Measurements from ENCODE around the gene TEX30.

The TEX30 gene

DNA sequence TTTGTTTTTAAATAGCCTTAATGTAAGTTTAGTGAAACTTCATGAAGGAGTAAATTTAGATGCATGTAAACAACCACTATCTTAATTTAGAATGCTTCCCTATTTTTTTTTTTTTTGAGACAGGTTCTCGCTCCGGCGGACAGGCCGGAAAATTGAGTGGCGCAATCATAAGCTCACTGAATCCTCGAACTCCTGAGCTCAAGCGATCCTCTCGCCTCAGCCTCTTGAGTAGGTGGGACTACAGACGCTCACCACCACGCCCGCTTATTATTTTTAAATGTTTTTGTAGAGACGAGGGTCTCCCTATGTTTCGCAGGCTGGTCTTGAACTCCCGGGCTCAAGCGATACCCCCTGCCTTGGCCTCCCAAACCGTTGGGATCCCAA is 1.6 kb downstream of the TEX30 start:
- in situ Hi-C loops (cut with MboI; ENCODE audit: low sequenced_read_pairs) = loop anchor here (5.0 kb wide), 1 partner anchor 175 kb away; the partner anchor contains the start of gene TPP2
- Histone ChIP-seq H3K4me1 (peaks cover 20% of the 10 kb centered on the region), H3K4me3 (peak overlapping the region; percentile 78), H3K36me3 (replicated peaks) (peaks cover 3% of the 10 kb centered on the region; the same call in 1 of the 2 replicates), H3K27me3 (ENCODE audit: low read depth) (no peaks in the 10 kb centered on the region), H3K9me3 (no peaks in the 10 kb centered on the region)
- DNase-seq (ENCODE audit: low spot score in 2 of 2) = no peak

DNA sequence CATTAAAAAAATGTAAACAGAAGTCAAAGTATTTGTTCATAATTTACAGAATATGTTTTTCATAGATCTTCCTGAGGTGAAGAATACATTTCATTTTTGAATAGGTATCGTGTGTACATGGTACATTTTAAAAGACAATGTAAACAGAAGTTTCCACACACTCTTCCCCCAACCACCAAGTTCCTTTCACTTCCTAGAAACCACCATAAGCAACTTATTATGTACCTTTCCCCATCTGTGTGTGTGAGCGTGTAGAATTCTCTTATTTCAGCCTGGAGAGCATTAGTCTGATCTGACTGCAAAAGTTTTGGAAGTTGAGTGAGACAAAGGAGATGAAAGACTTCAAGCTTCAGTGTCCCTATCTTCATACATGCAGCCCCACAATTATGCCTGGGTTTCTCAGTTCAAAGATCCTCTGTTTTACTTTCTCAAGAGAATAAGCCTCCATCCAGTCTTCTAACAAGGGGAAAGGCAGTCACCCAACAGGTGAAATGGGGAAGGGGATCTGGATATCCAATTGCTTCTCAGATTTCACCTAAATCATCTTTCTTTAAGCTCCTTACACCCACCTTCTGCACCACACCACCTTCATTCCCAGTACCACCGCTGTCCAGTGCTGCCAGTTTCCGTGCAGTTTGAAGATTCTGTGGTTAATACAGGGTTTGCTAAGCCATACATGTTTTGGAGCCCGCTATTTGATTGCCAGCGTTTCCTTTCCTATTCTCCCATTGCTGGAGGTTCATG is 2.1 kb downstream of the TEX30 start:
- no peaks in the 10 kb centered on the region for H3K9me3 ChIP-seq
- H3K36me3 ChIP-seq (replicated peaks) = peaks cover 8% of the 10 kb centered on the region
- DNase-seq (ENCODE audit: low spot score in 2 of 2) = no peak
- peak overlapping the region; percentile 78 for H3K4me3 ChIP-seq
- H3K27me3 ChIP-seq (ENCODE audit: low read depth) = no peaks in the 10 kb centered on the region
- in situ Hi-C loops (cut with MboI; ENCODE audit: low sequenced_read_pairs) = loop anchor here (5.0 kb wide), 1 partner anchor 174 kb away; the partner anchor contains the start of gene TPP2
- H3K4me1 ChIP-seq = peaks cover 20% of the 10 kb centered on the region

DNA sequence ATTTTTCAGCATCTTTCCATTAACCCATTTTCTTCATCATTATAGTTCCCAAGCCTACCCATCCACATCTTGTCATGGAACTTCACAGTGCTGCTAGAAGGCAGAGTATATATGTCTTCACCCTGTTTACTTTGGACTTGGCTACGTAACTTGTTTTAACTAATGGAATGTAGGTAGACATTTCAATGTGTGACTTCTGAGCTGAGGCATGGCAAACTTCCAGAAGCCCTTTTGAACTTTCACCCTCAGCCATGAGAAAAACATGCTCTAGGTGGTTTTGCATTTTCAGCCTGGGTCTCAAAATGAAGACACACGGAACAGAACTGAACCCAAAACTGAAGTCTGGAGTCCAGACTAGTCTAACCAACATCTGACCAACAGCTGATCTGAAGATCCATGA is 3.2 kb downstream of the TEX30 start:
- no peak overlapping the region for H3K4me3 ChIP-seq
- no peaks in the 10 kb centered on the region for H3K9me3 ChIP-seq
- in situ Hi-C loops (cut with MboI; ENCODE audit: low sequenced_read_pairs) = loop anchor here (5.0 kb wide), 1 partner anchor 173 kb away; the partner anchor contains the start of gene TPP2
- H3K36me3 ChIP-seq (replicated peaks) = peaks cover 15% of the 10 kb centered on the region
- no peak for DNase-seq (ENCODE audit: low spot score in 2 of 2)
- H3K4me1 ChIP-seq = peaks cover 20% of the 10 kb centered on the region
- H3K27me3 ChIP-seq (ENCODE audit: low read depth) = no peaks in the 10 kb centered on the region

DNA sequence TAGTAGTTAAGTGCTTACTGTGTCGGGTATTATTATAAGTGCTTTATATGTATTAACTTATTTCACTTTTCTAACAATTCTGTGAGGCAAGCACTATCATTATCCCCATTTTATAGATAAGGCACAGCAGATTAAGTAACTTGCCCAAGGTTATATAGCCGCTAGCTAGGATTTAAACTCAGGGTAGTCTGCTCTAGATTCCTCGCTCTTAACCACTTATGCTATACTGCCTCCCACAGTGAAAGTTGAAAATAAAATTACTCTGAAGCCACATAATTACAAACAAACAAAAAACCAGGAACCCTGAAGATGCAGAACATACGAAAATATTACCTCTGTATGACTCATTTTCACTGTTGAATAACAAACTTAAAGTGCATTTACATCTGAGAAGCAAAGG is 3.9 kb downstream of the TEX30 start:
- peaks cover 20% of the 10 kb centered on the region for H3K4me1 ChIP-seq
- in situ Hi-C loops (cut with MboI; ENCODE audit: low sequenced_read_pairs) = loop anchor here (5.0 kb wide), 1 partner anchor 172 kb away; the partner anchor contains the start of gene TPP2
- no peaks in the 10 kb centered on the region for H3K9me3 ChIP-seq
- H3K4me3 ChIP-seq = no peak overlapping the region
- H3K27me3 ChIP-seq (ENCODE audit: low read depth) = no peaks in the 10 kb centered on the region
- peak in 1 of 2 experiments; percentile 10 for DNase-seq (ENCODE audit: low spot score in 2 of 2)
- H3K36me3 ChIP-seq (replicated peaks) = peaks cover 15% of the 10 kb centered on the region

DNA sequence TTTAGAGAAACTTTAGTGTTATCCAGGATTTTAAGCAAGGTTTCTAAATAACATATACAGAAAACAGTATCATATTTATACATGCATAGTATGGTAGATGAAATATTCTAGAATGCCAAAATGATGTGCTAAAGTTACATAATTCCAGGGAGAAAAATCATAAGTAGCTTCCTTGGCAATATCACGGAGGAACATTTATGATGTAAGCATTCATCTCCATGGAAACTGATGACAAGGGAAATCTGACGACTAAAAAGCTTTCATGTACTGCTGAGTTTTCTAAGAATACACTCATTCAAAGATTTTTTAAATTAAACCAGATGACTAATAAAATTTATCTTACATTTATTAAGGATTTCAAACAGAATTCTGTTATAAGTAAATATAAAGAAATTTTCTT is 4.7 kb downstream of the TEX30 start:
- peaks cover 17% of the 10 kb centered on the region for H3K4me1 ChIP-seq
- H3K36me3 ChIP-seq (replicated peaks) = peaks cover 15% of the 10 kb centered on the region
- DNase-seq (ENCODE audit: low spot score in 2 of 2) = no peak
- H3K27me3 ChIP-seq (ENCODE audit: low read depth) = no peaks in the 10 kb centered on the region
- in situ Hi-C loops (cut with MboI; ENCODE audit: low sequenced_read_pairs) = no loop called here
- no peaks in the 10 kb centered on the region for H3K9me3 ChIP-seq
- H3K4me3 ChIP-seq = no peak overlapping the region

DNA sequence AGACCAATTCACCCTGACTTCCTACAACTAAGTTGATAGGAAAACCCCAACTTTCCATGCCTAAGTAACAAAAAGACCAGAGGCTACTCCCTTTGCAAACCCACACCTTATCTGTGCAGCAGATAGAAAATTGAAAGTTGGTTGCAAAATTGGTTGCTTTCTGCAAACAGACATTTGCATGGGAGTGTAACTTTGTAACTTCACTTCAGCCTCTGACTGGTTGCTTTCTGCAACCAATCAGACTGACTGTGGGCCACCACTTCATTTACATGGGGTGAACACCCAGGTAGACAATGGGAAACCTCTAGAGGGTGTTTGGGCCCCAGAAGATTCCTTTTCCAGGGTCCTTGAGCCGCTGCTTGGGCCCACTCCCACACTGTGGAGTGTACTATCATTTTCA is 9.8 kb downstream of the TEX30 start:
- Histone ChIP-seq H3K27me3 (ENCODE audit: low read depth) (no peaks in the 10 kb centered on the region), H3K4me1 (0 out of 2 replicates have a peak, but pooled peaks cover 4% of the 10 kb centered on the region), H3K4me3 (no peak overlapping the region), H3K9me3 (no peaks in the 10 kb centered on the region), H3K36me3 (replicated peaks) (peaks cover 15% of the 10 kb centered on the region)
- in situ Hi-C loops (cut with MboI; ENCODE audit: low sequenced_read_pairs) = no loop called here
- DNase-seq (ENCODE audit: low spot score in 2 of 2) = no peak

DNA sequence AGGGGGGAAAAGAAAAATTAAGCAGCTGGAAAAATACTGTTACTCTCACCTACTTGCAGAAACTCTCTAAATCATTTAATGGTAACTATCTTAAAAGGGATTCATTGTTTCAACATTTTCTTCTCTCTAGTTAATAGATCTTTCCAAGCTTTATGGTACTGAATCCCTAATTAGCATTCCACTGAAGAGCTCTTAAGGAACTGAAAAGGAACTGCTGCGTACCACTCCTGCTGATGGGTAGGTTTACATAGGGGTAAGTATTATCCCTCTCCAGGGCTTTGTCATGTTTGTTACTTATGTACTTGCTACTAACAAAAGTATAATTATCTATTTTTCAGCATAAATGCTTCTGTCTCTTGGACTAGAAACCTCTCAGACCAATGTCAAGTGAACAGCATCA is 12.5 kb downstream of the TEX30 start:
- peaks cover 4% of the 10 kb centered on the region for H3K36me3 ChIP-seq (replicated peaks)
- H3K4me3 ChIP-seq = no peak overlapping the region
- H3K4me1 ChIP-seq = 0 out of 2 replicates have a peak, but pooled peaks cover 4% of the 10 kb centered on the region
- peak in 1 of 2 experiments; percentile 19 for DNase-seq (ENCODE audit: low spot score in 2 of 2)
- no peaks in the 10 kb centered on the region for H3K27me3 ChIP-seq (ENCODE audit: low read depth)
- no peaks in the 10 kb centered on the region for H3K9me3 ChIP-seq
- in situ Hi-C loops (cut with MboI; ENCODE audit: low sequenced_read_pairs) = no loop called here

DNA sequence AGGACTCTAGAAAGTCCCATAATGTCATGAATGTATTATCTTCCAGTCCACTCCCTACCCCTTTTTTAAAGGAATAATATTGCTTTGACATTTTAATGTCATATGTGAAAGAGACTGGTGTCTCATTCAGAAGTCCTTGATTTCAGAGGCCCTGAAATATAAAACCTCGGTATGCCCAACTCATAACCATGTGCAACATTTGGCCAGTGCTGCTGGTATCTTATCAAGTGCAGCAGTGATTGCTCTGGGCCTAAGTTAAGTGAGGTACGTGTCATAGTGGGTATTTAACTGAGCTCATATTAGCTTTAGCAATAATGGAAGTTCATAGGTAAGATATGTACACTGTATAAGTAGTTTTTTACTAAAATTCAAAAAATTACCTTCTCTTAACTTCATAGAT is 14.7 kb downstream of the TEX30 start:
- no peak for DNase-seq (ENCODE audit: low spot score in 2 of 2)
- in situ Hi-C loops (cut with MboI; ENCODE audit: low sequenced_read_pairs) = no loop called here
- Histone ChIP-seq H3K9me3 (no peaks in the 10 kb centered on the region), H3K36me3 (replicated peaks) (no peaks in the 10 kb centered on the region), H3K4me1 (0 out of 2 replicates have a peak, but pooled peaks cover 4% of the 10 kb centered on the region), H3K27me3 (ENCODE audit: low read depth) (no peaks in the 10 kb centered on the region), H3K4me3 (no peak overlapping the region)

DNA sequence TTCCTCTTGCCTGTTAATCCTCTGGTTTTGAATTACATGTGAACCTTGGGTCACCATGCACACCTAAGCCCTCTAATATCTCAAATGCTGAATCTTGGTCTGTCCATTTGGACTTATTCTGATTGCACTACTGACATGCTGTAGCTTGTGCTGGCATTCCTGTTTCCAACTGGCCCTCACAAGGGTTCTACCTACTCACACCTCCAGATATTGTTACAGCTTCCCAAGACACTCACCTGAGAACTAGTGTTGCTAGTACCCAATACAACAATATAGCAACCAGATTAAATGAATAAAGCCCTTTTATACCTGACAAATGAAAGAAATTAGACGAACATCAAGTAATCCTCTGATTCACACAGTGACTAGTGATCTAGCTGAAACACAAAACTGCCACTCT is 16.6 kb downstream of the TEX30 start:
- Histone ChIP-seq H3K9me3 (no peaks in the 10 kb centered on the region), H3K36me3 (replicated peaks) (no peaks in the 10 kb centered on the region), H3K27me3 (ENCODE audit: low read depth) (no peaks in the 10 kb centered on the region), H3K4me1 (0 out of 2 replicates have a peak, but pooled peaks cover 4% of the 10 kb centered on the region), H3K4me3 (no peak overlapping the region)
- in situ Hi-C loops (cut with MboI; ENCODE audit: low sequenced_read_pairs) = no loop called here
- no peak for DNase-seq (ENCODE audit: low spot score in 2 of 2)

DNA sequence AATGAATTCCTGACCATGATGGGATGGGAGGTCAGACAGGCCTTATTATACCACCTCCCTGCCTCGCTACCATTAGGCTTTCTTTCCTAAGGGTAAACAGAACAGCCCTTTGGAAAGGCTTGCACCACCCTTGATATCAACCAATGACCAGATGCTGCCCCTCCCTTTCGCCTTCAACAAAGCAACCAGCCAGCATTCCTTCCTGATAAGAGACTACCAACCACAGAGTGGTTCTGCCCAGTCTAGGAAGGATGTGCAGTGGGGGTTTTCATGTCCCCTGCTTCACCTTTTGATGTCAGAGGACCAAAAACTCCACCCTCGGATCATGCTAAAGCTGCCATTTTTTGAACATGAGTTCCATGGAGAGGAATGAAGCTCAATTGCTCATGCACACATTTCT is 21.7 kb downstream of the TEX30 start:
- H3K36me3 ChIP-seq (replicated peaks) = no peaks in the 10 kb centered on the region
- H3K4me1 ChIP-seq = no peaks in the 10 kb centered on the region
- no peak overlapping the region for H3K4me3 ChIP-seq
- no peaks in the 10 kb centered on the region; the same call in 1 of the 2 replicates for H3K27me3 ChIP-seq (ENCODE audit: low read depth)
- no peak for DNase-seq (ENCODE audit: low spot score in 2 of 2)
- in situ Hi-C loops (cut with MboI; ENCODE audit: low sequenced_read_pairs) = no loop called here
- no peaks in the 10 kb centered on the region for H3K9me3 ChIP-seq

DNA sequence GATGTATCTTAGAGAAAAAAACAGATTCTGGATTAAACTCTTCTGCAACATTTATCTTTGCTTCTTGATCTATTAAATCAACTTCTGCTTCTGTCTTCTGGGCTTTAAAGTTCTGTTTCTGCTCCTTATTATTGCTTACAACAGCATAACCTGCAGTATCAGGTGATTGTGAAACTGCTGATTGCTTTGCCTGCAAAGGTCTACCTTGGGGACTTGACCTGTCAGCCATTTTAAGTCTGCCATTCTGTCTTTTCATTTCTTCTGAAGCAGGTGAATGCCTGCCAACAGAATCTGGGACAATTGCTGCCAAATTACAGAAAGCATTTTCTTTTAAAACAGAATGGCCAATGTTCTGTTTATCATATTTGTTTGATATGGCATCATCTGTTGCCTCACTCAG is 31.1 kb downstream of the TEX30 start:
- Histone ChIP-seq H3K27me3 (ENCODE audit: low read depth) (peaks cover 14% of the 10 kb centered on the region), H3K9me3 (peaks cover 5% of the 10 kb centered on the region), H3K4me1 (no peaks in the 10 kb centered on the region), H3K36me3 (replicated peaks) (no peaks in the 10 kb centered on the region), H3K4me3 (no peak overlapping the region)
- DNase-seq (ENCODE audit: low spot score in 2 of 2) = no peak
- in situ Hi-C loops (cut with MboI; ENCODE audit: low sequenced_read_pairs) = no loop called here

DNA sequence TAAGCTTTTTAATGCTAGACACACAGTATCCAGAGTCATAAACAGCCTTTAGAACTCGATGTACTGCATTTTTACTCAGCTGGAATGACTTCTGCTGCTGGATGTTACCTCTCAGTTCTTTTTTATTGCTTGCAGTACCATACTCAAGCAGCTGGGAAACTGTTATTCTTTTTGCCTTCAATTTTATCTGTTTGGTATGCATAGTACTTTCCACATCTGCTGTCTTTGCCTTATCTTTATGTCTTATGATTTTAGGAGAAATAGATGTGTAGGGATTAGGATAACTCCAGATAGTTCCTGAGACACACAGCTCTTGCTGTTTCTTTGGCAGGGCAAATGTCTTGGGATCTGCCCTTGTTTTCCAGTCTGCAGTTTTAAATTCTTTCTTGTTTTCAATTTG is 31.5 kb downstream of the TEX30 start:
- Histone ChIP-seq H3K9me3 (peaks cover 5% of the 10 kb centered on the region), H3K27me3 (ENCODE audit: low read depth) (peaks cover 14% of the 10 kb centered on the region), H3K4me1 (no peaks in the 10 kb centered on the region), H3K36me3 (replicated peaks) (no peaks in the 10 kb centered on the region), H3K4me3 (no peak overlapping the region)
- no peak for DNase-seq (ENCODE audit: low spot score in 2 of 2)
- in situ Hi-C loops (cut with MboI; ENCODE audit: low sequenced_read_pairs) = no loop called here

DNA sequence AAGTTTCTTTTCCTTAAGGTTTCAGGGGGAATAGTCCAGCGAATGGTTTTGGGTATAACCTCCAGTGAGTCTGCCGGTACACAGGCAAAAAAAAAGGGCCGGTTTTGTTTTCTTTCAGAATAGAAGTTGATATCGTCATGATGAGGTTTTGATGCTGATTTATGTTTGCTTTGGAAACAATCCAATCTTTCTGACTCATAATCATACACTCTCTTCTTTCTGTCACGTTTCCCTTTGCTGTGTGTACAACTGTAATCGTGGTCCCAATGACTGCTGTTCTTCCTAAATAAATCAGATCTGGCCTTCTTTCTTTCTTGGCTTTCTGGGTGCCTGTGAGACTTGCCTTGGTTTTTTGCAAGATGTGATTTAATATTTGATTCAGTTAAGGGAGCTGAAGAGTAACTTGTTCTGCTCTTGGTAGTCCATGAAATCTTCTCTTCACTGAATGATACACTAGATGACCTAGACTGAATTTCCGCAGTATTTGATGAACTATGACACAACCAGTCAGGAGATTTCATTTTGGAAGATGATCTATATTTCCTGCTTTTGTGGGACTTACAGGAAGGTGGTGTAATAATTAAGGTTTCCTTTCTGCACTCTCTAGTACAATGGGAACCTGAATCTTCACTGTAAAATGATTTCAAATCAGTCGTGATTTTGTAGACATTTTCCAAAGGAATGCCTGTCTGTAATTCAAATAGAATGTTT is 43.9 kb downstream of the TEX30 start:
- H3K9me3 ChIP-seq = no peaks in the 10 kb centered on the region
- H3K36me3 ChIP-seq (replicated peaks) = no peaks in the 10 kb centered on the region
- no peak overlapping the region for H3K4me3 ChIP-seq
- in situ Hi-C loops (cut with MboI; ENCODE audit: low sequenced_read_pairs) = no loop called here
- H3K4me1 ChIP-seq = no peaks in the 10 kb centered on the region
- no peak for DNase-seq (ENCODE audit: low spot score in 2 of 2)
- peaks cover 21% of the 10 kb centered on the region for H3K27me3 ChIP-seq (ENCODE audit: low read depth)

DNA sequence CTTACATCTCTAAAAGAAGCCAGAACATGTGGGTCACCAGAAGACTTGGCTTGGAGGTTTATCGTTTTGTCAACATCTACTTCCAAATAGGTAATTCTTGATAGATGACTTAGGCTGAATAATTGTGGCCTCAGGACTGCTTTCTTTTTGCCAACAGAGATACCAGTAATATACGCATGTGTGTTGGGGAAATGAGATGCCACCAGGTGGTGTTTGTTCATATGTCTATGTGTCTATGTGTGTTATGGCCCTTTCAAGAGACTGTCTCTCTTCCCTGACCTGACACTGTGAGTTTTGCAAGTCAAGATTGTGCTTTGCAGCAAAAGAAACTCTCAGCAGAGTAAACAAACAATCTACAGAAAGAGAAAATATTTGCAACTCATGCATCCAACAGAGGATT is 47.2 kb downstream of the TEX30 start:
- H3K36me3 ChIP-seq (replicated peaks) = no peaks in the 10 kb centered on the region
- no peaks in the 10 kb centered on the region for H3K9me3 ChIP-seq
- no peak overlapping the region for H3K4me3 ChIP-seq
- no peak for DNase-seq (ENCODE audit: low spot score in 2 of 2)
- no peaks in the 10 kb centered on the region for H3K4me1 ChIP-seq
- H3K27me3 ChIP-seq (ENCODE audit: low read depth) = peaks cover 17% of the 10 kb centered on the region
- in situ Hi-C loops (cut with MboI; ENCODE audit: low sequenced_read_pairs) = no loop called here
